ENCODE data around the gene GLYAT. TPM values are rescaled to one million over a fixed set of nuclear protein-coding genes. Genes with fewer than 3 reads are reported as not detected.

Gene GLYAT
- total and polyA plus RNA-seq, 4 experiments from 2014 or later, result not detected

Other genes starting within 250 kb of the GLYAT start
- under 1 TPM; 0.61 to 0.99 TPM for gene OR5B21, start 223.8 kb downstream of the GLYAT start, total RNA-seq
- gene OR5B21, start 223.8 kb downstream of the GLYAT start, polyA plus RNA-seq, result not detected
- gene LPXN, start 156.1 kb downstream of the GLYAT start, total RNA-seq, result 100 to 1,000 TPM; 138 to 147 TPM
- gene LPXN, start 156.1 kb downstream of the GLYAT start, polyA plus RNA-seq, result 100 to 1,000 TPM; 251 to 281 TPM
- gene ZFP91, start 152.9 kb downstream of the GLYAT start, total RNA-seq, result 10 to 100 TPM; 38.0 to 38.4 TPM
- gene ZFP91, start 152.9 kb downstream of the GLYAT start, polyA plus RNA-seq, result 1 to 10 TPM; 3.8 to 7.3 TPM
- 1 to 10 TPM; 2.6 to 2.9 TPM for gene CNTF, start 109.3 kb downstream of the GLYAT start, total RNA-seq
- gene CNTF, start 109.3 kb downstream of the GLYAT start, polyA plus RNA-seq, result under 1 TPM in 1 of 2 donors, not detected in 1; 0.10 TPM
- gene GLYATL2, start 112.8 kb upstream of the GLYAT start, total RNA-seq, result not detected
- not detected for gene GLYATL2, start 112.8 kb upstream of the GLYAT start, polyA plus RNA-seq
- gene GLYATL1, start 207.5 kb upstream of the GLYAT start, total RNA-seq, result not detected
- not detected for gene GLYATL1, start 207.5 kb upstream of the GLYAT start, polyA plus RNA-seq